Upper lobe of right lung (tissue), 1 donor: ENCODE data around the gene NCAPD2. TPM values are rescaled to one million over a fixed set of nuclear protein-coding genes. Genes with fewer than 3 reads are reported as not detected.

Source experiments
- ATAC-seq: fragments of 200-7000 bp; cut with Tn5 transposase; one replicate; pipeline ENCODE4 v1.9.1; 2020; ENCODE audit warnings: mild to moderate bottlenecking, moderate library complexity
- DNase-seq: peaks from one replicate; pipeline ENCODE4 v3.0.0-alpha.2; 2020
- H3K27ac ChIP-seq: fragments of 200-600 bp; one replicate; pipeline ENCODE4 v1.8.0; 2022
- H3K27me3 ChIP-seq: fragments of 200-600 bp; one replicate; pipeline ENCODE4 v1.8.0; 2022; ENCODE audit warnings: mild to moderate bottlenecking
- H3K36me3 ChIP-seq: fragments of 200-600 bp; one replicate; pipeline ENCODE4 v1.8.0; 2022
- H3K4me1 ChIP-seq: fragments of 200-600 bp; one replicate; pipeline ENCODE4 v1.8.0; 2022
- H3K4me3 ChIP-seq: fragments of 200-600 bp; one replicate; pipeline ENCODE4 v1.8.0; 2022; ENCODE audit warnings: mild to moderate bottlenecking
- H3K9me3 ChIP-seq: fragments of 200-600 bp; one replicate; pipeline ENCODE4 v1.8.0; 2022
- CTCF ChIP-seq: fragments of 200-600 bp; IDR thresholded peaks from one replicate; pipeline ENCODE4 v1.8.0; 2022; ENCODE audit warnings: antibody characterized with exemption
- intact Hi-C: fragments of 100-400 bp; cut with DNase I; formaldehyde crosslinking; loops from one replicate; pipeline ENCODE4 v1.11.0; 2022
- total RNA-seq: library from RNA; stranded (reverse); fragmentation: NEBNext Ultra II Directional; extraction: Animal tissue kit (Norgen Biotek cat#: 25700); gene quantifications from one replicate; pipeline ENCODE4 v1.2.1, GENCODE V29; 2021
- donor health status: DM: no; HTN: yes; CAD: no; lungs with severe emphysema.

Gene NCAPD2
- total RNA-seq, 1 donor from 2014 or later: 26.7 TPM

- no peak overlapping the region for H3K4me3 ChIP-seq
- H3K9me3 ChIP-seq: no peaks in the 10 kb centered on the region
- ATAC-seq: peak; percentile 44
- peaks cover 77% of the 10 kb centered on the region for H3K36me3 ChIP-seq
- peak; percentile 84 for TF ChIP-seq CTCF
- peak; percentile 75 for DNase-seq
- H3K4me1 ChIP-seq: peaks cover 9% of the 10 kb centered on the region
- intact Hi-C loops: no loop called here
- no peaks in the 10 kb centered on the region for H3K27me3 ChIP-seq
- no peak overlapping the region for H3K27ac ChIP-seq
These were observed 69.6 kb downstream of the NCAPD2 start for GRCh38 chr12:6563448-6564050.

- H3K4me3 ChIP-seq: peak overlapping the region; percentile 69
- DNase-seq (no peak), ATAC-seq (no peak)
- TF ChIP-seq CTCF: no peak
- H3K27me3 ChIP-seq: no peaks in the 10 kb centered on the region
- intact Hi-C loops: no loop called here
- peaks cover 71% of the 10 kb centered on the region for H3K36me3 ChIP-seq
- H3K27ac ChIP-seq: peak overlapping the region; percentile 80
- peaks cover 14% of the 10 kb centered on the region for H3K4me1 ChIP-seq
- H3K9me3 ChIP-seq: no peaks in the 10 kb centered on the region
These were observed 73.3 kb downstream of the NCAPD2 start for GRCh38 chr12:6567112-6567670.

- intact Hi-C loops: no loop called here
- TF ChIP-seq CTCF: no peak
- ATAC-seq (no peak), DNase-seq (no peak)
- Histone ChIP-seq H3K9me3 (no peaks in the 10 kb centered on the region), H3K27ac (no peak overlapping the region), H3K36me3 (peaks cover 71% of the 10 kb centered on the region), H3K4me3 (peak overlapping the region; percentile 69), H3K4me1 (peaks cover 14% of the 10 kb centered on the region), H3K27me3 (no peaks in the 10 kb centered on the region)
These were observed 75.4 kb downstream of the NCAPD2 start for GRCh38 chr12:6569312-6569711.

GRCh38 chr12:6569786-6570185 lies 75.9 kb downstream of the NCAPD2 start:
- H3K27ac ChIP-seq: no peak overlapping the region
- DNase-seq (no peak), ATAC-seq (no peak)
- no peak for TF ChIP-seq CTCF
- H3K4me3 ChIP-seq: no peak overlapping the region
- H3K27me3 ChIP-seq: no peaks in the 10 kb centered on the region
- peaks cover 14% of the 10 kb centered on the region for H3K4me1 ChIP-seq
- peaks cover 71% of the 10 kb centered on the region for H3K36me3 ChIP-seq
- H3K9me3 ChIP-seq: no peaks in the 10 kb centered on the region
- intact Hi-C loops: no loop called here

GRCh38 chr12:6570264-6570887 lies 76.5 kb downstream of the NCAPD2 start:
- H3K36me3 ChIP-seq: peaks cover 75% of the 10 kb centered on the region
- DNase-seq: peak; percentile 73

More at GRCh38 chr12:6570264-6570887, 76.5 kb downstream of the NCAPD2 start:
- no peak overlapping the region for H3K27ac ChIP-seq
- H3K27me3 ChIP-seq: no peaks in the 10 kb centered on the region
- peaks cover 14% of the 10 kb centered on the region for H3K4me1 ChIP-seq
- intact Hi-C loops: no loop called here
- ATAC-seq: no peak
- H3K4me3 ChIP-seq: no peak overlapping the region
- peak; percentile 41 for TF ChIP-seq CTCF
- H3K9me3 ChIP-seq: no peaks in the 10 kb centered on the region
